Measurements from ENCODE around the gene UGT1A8.
"Not testable (repeated sequence)": the region's sequence is repeated elsewhere in the genome, so short reads cannot be mapped to it uniquely, and the experiment has no call there.

Gene UGT1A8

GRCh38 chr2:233736868-233737653, 119.6 kb downstream of the UGT1A8 start:
- DNase-seq = not testable (repeated sequence)

GRCh38 chr2:233740870-233741269, 123.4 kb downstream of the UGT1A8 start:
- DNase-seq = no peak

- DNase-seq = no peak
These were observed 126.2 kb downstream of the UGT1A8 start for GRCh38 chr2:233743464-233744259.

DNA sequence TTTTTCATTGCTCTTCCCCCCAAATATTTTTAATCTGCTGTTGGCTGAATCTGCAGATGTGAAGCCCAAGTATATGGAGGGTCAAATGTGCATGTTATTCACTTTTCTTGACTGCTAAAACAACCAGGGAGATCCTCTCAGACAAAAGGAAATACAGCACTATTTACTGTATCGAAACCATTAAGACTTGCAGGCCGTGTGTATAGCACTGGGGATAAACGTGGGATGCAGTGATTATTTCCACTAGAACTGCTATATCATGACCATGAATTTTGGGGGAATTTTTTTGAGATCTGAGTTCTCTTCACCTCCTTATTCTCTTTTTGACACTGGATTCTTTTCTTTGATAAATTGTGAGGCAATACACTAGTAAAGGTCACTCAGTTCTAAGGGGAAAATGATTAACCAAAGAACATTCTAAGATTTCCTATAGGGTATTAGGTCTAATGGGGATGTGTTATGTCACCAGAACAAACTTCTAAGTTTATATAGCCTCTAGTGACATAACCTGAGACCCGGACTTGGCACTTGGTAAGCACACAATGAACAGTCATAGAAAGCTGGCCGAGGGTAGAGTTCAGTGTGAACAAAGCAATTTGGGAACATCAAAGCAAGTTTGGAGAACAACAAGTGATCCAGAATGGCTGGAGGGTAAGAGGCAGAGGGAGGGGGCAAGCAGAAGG, 127.8 kb downstream of the UGT1A8 start:
- no peak for DNase-seq

- DNase-seq = not testable (repeated sequence)
These were observed 128.4 kb downstream of the UGT1A8 start for GRCh38 chr2:233745838-233746237.

DNA sequence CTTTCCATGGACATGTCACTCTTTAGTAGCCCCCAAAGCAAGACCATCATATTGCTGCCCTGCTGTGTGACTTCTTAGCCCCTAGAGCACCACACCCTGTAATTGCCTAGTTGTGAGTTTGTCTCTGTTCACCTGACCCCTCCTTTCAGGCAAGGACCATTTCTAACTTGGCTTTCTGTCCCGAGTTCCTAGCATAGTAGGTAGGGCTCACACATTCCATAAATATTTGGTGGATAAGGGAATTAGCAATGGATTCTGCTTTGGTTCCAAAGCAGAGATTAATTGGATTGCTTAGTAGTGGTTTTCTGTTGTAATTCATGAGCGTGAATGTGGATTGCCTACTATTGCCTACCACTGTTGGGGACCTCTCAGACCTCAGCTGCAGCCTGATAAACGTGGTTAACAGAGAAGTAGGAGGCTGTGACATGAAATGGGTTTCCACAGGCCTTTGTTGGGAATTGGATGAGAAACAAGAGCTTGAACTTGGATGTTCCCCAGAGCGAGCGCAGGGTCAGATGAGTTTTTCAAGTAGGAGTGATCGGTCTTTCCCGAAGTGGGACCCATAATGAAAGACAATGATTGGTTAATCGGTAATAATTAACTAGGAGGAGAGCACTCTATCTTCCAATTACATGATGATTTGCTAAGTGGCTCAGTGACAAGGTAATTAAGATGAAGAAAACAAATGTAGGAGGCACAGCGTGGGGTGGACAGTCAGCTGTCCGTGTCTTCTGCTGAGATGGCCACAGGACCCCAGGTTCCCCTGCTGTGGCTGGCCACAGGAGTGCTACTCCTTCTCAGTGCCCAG, 129.2 kb downstream of the UGT1A8 start:
- DNase-seq = no peak

DNA sequence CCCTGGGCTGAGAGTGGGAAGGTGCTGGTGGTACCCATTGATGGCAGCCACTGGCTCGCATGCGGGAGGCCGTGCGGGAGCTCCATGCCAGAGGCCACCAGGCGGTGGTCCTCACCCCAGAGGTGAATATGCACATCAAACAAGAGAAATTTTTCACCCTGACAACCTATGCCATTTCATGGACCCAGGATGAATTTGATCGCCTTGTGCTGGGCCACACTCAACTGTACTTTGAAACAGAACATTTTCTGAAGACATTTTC, 129.8 kb downstream of the UGT1A8 start:
- DNase-seq = no peak

- not testable (repeated sequence) for DNase-seq
These were observed 133.3 kb downstream of the UGT1A8 start for GRCh38 chr2:233750689-233751088.

GRCh38 chr2:233751212-233752009, 134.0 kb downstream of the UGT1A8 start:
- not testable (repeated sequence) for DNase-seq

- DNase-seq = no peak
These were observed 137.6 kb downstream of the UGT1A8 start for GRCh38 chr2:233754872-233755611.

DNA sequence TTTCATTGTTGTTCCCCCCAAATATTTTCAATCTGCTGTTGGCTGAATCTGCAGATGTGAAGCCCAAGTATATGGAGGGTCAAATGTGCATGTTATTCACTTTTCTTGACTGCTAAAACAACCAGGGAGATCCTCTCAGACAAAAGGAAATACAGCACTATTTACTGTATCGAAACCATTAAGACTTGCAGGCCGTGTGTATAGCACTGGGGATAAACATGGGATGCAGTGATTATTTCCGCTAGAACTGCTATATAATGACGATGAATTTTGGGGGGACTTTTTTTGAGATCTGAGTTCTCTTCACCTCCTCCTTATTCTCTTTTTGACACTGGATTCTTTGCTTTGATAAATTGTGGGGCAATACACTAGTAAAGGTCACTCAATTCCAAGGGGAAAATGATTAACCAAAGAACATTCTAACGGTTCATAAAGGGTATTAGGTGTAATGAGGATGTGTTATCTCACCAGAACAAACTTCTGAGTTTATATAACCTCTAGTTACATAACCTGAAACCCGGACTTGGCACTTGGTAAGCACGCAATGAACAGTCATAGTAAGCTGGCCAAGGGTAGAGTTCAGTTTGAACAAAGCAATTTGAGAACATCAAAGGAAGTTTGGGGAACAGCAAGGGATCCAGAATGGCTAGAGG, 139.1 kb downstream of the UGT1A8 start:
- no peak for DNase-seq

DNA sequence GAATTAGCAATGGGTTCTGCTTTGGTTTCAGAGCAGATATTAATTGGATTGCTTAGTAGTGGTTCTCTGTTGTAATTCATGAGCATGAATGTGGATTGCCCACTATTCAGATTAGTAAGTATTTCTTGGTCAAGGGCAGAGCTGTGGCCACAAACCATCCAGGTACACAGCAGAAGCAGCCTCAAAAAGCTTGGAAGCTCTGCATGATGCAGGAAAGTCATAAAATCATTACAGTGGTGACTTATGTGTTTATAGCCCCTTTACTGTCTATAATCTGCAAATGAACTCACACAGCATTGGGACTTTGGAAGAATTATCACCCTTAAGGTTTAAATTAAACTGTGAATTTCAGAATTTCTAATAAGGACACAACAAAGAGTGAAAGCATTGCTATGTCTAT, 140.7 kb downstream of the UGT1A8 start:
- DNase-seq = no peak

- no peak for DNase-seq
These were observed 141.4 kb downstream of the UGT1A8 start for GRCh38 chr2:233758849-233759248.

DNA sequence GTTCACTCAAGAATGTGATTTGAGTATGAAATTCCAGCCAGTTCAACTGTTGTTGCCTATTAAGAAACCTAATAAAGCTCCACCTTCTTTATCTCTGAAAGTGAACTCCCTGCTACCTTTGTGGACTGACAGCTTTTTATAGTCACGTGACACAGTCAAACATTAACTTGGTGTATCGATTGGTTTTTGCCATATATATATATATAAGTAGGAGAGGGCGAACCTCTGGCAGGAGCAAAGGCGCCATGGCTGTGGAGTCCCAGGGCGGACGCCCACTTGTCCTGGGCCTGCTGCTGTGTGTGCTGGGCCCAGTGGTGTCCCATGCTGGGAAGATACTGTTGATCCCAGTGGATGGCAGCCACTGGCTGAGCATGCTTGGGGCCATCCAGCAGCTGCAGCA, 142.6 kb downstream of the UGT1A8 start, which contains the start of gene UGT1A1:
UGT1A1 (plus strand) TSS at position 228 of the 400 bp plus-strand sequence; CDS start at position 246, 18 bp downstream.
- no peak for DNase-seq

GRCh38 chr2:233761040-233761769, 143.8 kb downstream of the UGT1A8 start:
- DNase-seq = no peak

GRCh38 chr2:233764264-233764663, 146.8 kb downstream of the UGT1A8 start:
- no peak for DNase-seq

DNA sequence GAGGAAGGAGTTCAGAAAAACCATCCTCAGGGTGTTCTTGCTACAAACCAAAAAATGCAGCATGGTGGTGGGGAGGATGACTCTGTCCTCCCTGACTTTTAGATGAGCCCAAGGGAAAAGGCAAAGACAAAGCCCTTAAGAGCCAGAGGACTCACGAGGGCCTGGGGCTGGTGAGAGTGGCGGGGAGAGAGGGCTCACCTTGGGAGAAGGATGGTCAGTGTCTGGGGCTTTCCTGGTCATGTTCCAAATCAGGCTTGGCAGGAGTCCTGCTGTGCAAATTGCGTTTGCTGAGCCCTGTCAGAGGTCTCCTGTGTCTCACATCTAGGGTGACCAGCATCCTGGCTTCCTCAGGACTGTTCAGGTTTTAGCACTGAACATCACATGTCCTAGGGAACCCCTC, 147.3 kb downstream of the UGT1A8 start:
- DNase-seq = no peak

- no peak for DNase-seq
These were observed 149.0 kb downstream of the UGT1A8 start for GRCh38 chr2:233766416-233766815.

DNA sequence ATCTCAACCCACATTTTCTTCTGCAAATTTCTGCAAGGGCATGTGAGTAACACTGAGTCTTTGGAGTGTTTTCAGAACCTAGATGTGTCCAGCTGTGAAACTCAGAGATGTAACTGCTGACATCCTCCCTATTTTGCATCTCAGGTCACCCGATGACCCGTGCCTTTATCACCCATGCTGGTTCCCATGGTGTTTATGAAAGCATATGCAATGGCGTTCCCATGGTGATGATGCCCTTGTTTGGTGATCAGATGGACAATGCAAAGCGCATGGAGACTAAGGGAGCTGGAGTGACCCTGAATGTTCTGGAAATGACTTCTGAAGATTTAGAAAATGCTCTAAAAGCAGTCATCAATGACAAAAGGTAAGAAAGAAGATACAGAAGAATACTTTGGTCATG, 150.6 kb downstream of the UGT1A8 start:
- DNase-seq = no peak

- no peak for DNase-seq
These were observed 151.8 kb downstream of the UGT1A8 start for GRCh38 chr2:233769260-233769659.

Data from activated naive CD4-positive, alpha-beta T cell treated with anti-CD3 and anti-CD28 coated beads, Interleukin-2, amount 50 U/mL, for 16 hours (primary cell).